ACHN (cell line): ENCODE measurements around the gene COMMD7.

Experiments
- DNase-seq: peaks from one replicate; pipeline ENCODE4 v3.0.0-alpha.2; 2015
- in situ Hi-C: cut with HindIII; loops from 2 replicates; pipeline ENCODE4 v1.10.0; 2017; ENCODE audit warnings: low sequenced_read_pairs, low pct_ligation_motif_present, low pct_unique_long_range_greater_than_20kb

COMMD7 gene

GRCh38 chr20:32743237-32744112 is at the start of gene COMMD7:
Gene COMMD7, minus strand, starts transcription at chr20:32743467. Its CDS starts 76 bp downstream, at chr20:32743391.
- in situ Hi-C loops = no loop called here
- DNase-seq = peak; percentile 39

GRCh38 chr20:32792731-32793458 is 49.6 kb upstream of the COMMD7 start:
- DNase-seq = no peak

GRCh38 chr20:32792316-32792715 is 49.0 kb upstream of the COMMD7 start:
- DNase-seq = no peak

More at GRCh38 chr20:32792731-32793458, 49.6 kb upstream of the COMMD7 start:
- in situ Hi-C loops = loop anchor here (25.0 kb wide), 1 partner anchor 106 kb away; no protein-coding TSS in a partner anchor

GRCh38 chr20:32790751-32791057 is 47.4 kb upstream of the COMMD7 start:
- DNase-seq = no peak
- in situ Hi-C loops = loop anchor here (25.0 kb wide), 1 partner anchor 103 kb away; no protein-coding TSS in a partner anchor

More at GRCh38 chr20:32792316-32792715, 49.0 kb upstream of the COMMD7 start:
- in situ Hi-C loops = loop anchor here (25.0 kb wide), 1 partner anchor 105 kb away; no protein-coding TSS in a partner anchor

GRCh38 chr20:32789896-32790750 is 46.9 kb upstream of the COMMD7 start:
- in situ Hi-C loops = loop anchor here (25.0 kb wide), 1 partner anchor 103 kb away; no protein-coding TSS in a partner anchor
- peak; percentile 57 for DNase-seq

- DNase-seq = no peak
- in situ Hi-C loops = loop anchor here (25.0 kb wide), 1 partner anchor 100 kb away; no protein-coding TSS in a partner anchor
These were observed 43.9 kb upstream of the COMMD7 start for GRCh38 chr20:32787168-32787567.

- DNase-seq = no peak
- in situ Hi-C loops = loop anchor here (25.0 kb wide), 1 partner anchor 99 kb away; no protein-coding TSS in a partner anchor
These were observed 42.9 kb upstream of the COMMD7 start for GRCh38 chr20:32786059-32786760.

- DNase-seq = no peak
- in situ Hi-C loops = loop anchor here (25.0 kb wide), 1 partner anchor 97 kb away; no protein-coding TSS in a partner anchor
These were observed 41.3 kb upstream of the COMMD7 start for GRCh38 chr20:32784369-32785080.

- in situ Hi-C loops = loop anchor here (25.0 kb wide), 1 partner anchor 94 kb away; no protein-coding TSS in a partner anchor
These were observed 37.7 kb upstream of the COMMD7 start for GRCh38 chr20:32780749-32781655.

GRCh38 chr20:32780278-32780677 is 37.0 kb upstream of the COMMD7 start:
- in situ Hi-C loops = loop anchor here (25.0 kb wide), 1 partner anchor 93 kb away; no protein-coding TSS in a partner anchor
- no peak for DNase-seq

More at GRCh38 chr20:32780749-32781655, 37.7 kb upstream of the COMMD7 start:
- no peak for DNase-seq

- DNase-seq = no peak
- in situ Hi-C loops = loop anchor here (25.0 kb wide), 1 partner anchor 92 kb away; no protein-coding TSS in a partner anchor
These were observed 36.4 kb upstream of the COMMD7 start for GRCh38 chr20:32779500-32780211.

- in situ Hi-C loops = loop anchor here (25.0 kb wide), 1 partner anchor 90 kb away; no protein-coding TSS in a partner anchor
- DNase-seq = peak; percentile 60
These were observed 34.1 kb upstream of the COMMD7 start for GRCh38 chr20:32777177-32777956.

- in situ Hi-C loops = loop anchor here (25.0 kb wide), 1 partner anchor 88 kb away; no protein-coding TSS in a partner anchor
These were observed 32.2 kb upstream of the COMMD7 start for GRCh38 chr20:32775336-32775991.

GRCh38 chr20:32773855-32774254 is 30.6 kb upstream of the COMMD7 start:
- no peak for DNase-seq
- in situ Hi-C loops = no loop called here

More at GRCh38 chr20:32775336-32775991, 32.2 kb upstream of the COMMD7 start:
- DNase-seq = no peak
